Natural killer cell (primary cell): ENCODE results near the gene FXN. TPM values are rescaled to one million over a fixed set of nuclear protein-coding genes. Genes with fewer than 3 reads are reported as not detected.
"Not testable (repeated sequence)": the region's sequence is repeated elsewhere in the genome, so short reads cannot be mapped to it uniquely, and the experiment has no call there.

Experiments used
- ATAC-seq, 3 donors: fragments of 150-1000 bp in 2 of 3; fragments of 200-7000 bp in 1 of 3; cut with Tn5 transposase; 1 replicate in 1 of 3; 2 replicates in 2 of 3; pipeline ENCODE4 v1.10.0; 2021; ENCODE audit warnings: mild to moderate bottlenecking in 2 of 3, moderate library complexity in 2 of 3
- DNase-seq, 2 donors: peaks; one replicate each; pipeline versions ENCODE4 v3.0.0 to v3.0.0-alpha.2; 2013 to 2021; ENCODE audit warnings: mixed read lengths in 1 of 2
- H3K27ac ChIP-seq: one replicate; pipeline ENCODE4 v1.5.1; 2013; ENCODE audit warnings: mild to moderate bottlenecking, low read length
- H3K27me3 ChIP-seq: one replicate; pipeline ENCODE4 v1.6.1; 2013; ENCODE audit warnings: low read length; ENCODE audit not compliant: control insufficient read depth, insufficient read depth
- H3K36me3 ChIP-seq: one replicate; pipeline ENCODE4 v1.6.1; 2013; ENCODE audit warnings: low read length; ENCODE audit not compliant: control insufficient read depth, insufficient read depth
- H3K4me1 ChIP-seq: one replicate; pipeline ENCODE4 v1.6.1; 2013; ENCODE audit warnings: low read length; ENCODE audit not compliant: control insufficient read depth, insufficient read depth
- H3K4me3 ChIP-seq: one replicate; pipeline ENCODE4 v1.5.1; 2013; ENCODE audit warnings: low read length
- H3K9me3 ChIP-seq: one replicate; pipeline ENCODE4 v1.6.1; 2013; ENCODE audit warnings: low read length; ENCODE audit not compliant: control insufficient read depth, insufficient read depth
- H3K27ac Mint-ChIP-seq, 2 donors: one replicate each; pipeline ENCODE4 v1.8.0; 2022; ENCODE audit warnings: mild to moderate bottlenecking in 2 of 2, mixed read lengths in 2 of 2, moderate library complexity in 1 of 2
- H3K27me3 Mint-ChIP-seq, 2 donors: one replicate each; pipeline ENCODE4 v1.8.0; 2022; ENCODE audit warnings: low read depth in 2 of 2, mixed read lengths in 2 of 2
- H3K36me3 Mint-ChIP-seq: one replicate; pipeline ENCODE4 v1.8.0; 2022; ENCODE audit warnings: mixed read lengths
- H3K4me1 Mint-ChIP-seq, 2 donors: one replicate each; pipeline ENCODE4 v1.8.0; 2022; ENCODE audit warnings: mixed read lengths in 2 of 2
- H3K4me3 Mint-ChIP-seq: one replicate; pipeline ENCODE4 v1.8.0; 2022; ENCODE audit warnings: mild to moderate bottlenecking, moderate library complexity, mixed read lengths
- H3K9me3 Mint-ChIP-seq, 2 donors: one replicate each; pipeline ENCODE4 v1.8.0; 2022; ENCODE audit warnings: mixed read lengths in 2 of 2
- CTCF ChIP-seq: fragments of 200-600 bp; IDR thresholded peaks from one replicate; pipeline ENCODE4 v1.8.0; 2022; ENCODE audit warnings: antibody characterized with exemption
- WGBS: methylation state at CpG from one replicate; pipeline ENCODE4 v1.1.7; 2013; ENCODE audit warnings: missing lambda C conversion rate; ENCODE audit not compliant: insufficient coverage; 5-methylcytosine and 5-hydroxymethylcytosine counted together
- intact Hi-C: fragments of 100-400 bp; cut with micrococcal nuclease; formaldehyde crosslinking; loops from one replicate; pipeline ENCODE4 v1.14.2; 2022
- total RNA-seq, 4 donors: library from RNA; stranded (reverse); fragments of 120-200 nt in 1 of 4; gene quantifications; one replicate each; pipeline versions ENCODE4 v1.2.3 to v1.2.4, GENCODE V29; 2013 to 2022

FXN gene
- total RNA-seq, 3 donors from 2014 or later (not counting 1 experiment from before 2014, with no cell fraction given), result 11.5 to 19.4 (median 18.9) TPM

GRCh38 chr9:69090946-69091345 is 55.4 kb downstream of the FXN start:
- intact Hi-C loops, result no loop called here

GRCh38 chr9:69093471-69094103 is 58.0 kb downstream of the FXN start:
- intact Hi-C loops, result no loop called here
- no peak for ATAC-seq
- Mint-ChIP-seq H3K4me1 (no peaks in the 10 kb centered on the region), H3K36me3 (no peaks in the 10 kb centered on the region), H3K27me3 (no peaks in the 10 kb centered on the region), H3K4me3 (no peak overlapping the region), H3K27ac (no peak overlapping the region), H3K9me3 (no peaks in the 10 kb centered on the region)
- H3K4me1 ChIP-seq, result no peaks in the 10 kb centered on the region
- no peaks in the 10 kb centered on the region for H3K36me3 ChIP-seq
- no peak overlapping the region for H3K27ac ChIP-seq
- no peak for DNase-seq
- H3K9me3 ChIP-seq, result no peaks in the 10 kb centered on the region
- H3K27me3 ChIP-seq, result no peaks in the 10 kb centered on the region
- WGBS, result 96% methylated on average over 6 of the region's 7 CpGs
- TF ChIP-seq CTCF, result no peak
- H3K4me3 ChIP-seq, result no peak overlapping the region

More at GRCh38 chr9:69090946-69091345, 55.4 kb downstream of the FXN start:
- Mint-ChIP-seq H3K4me3 (no peak overlapping the region), H3K27me3 (no peaks in the 10 kb centered on the region), H3K27ac (no peak overlapping the region), H3K9me3 (no peaks in the 10 kb centered on the region), H3K36me3 (no peaks in the 10 kb centered on the region), H3K4me1 (no peaks in the 10 kb centered on the region)
- no peak overlapping the region for H3K27ac ChIP-seq
- WGBS, result 98% methylated on average over 3 of the region's 3 CpGs
- TF ChIP-seq CTCF, result no peak
- H3K9me3 ChIP-seq, result no peaks in the 10 kb centered on the region
- H3K36me3 ChIP-seq, result no peaks in the 10 kb centered on the region
- no peak overlapping the region for H3K4me3 ChIP-seq
- H3K4me1 ChIP-seq, result no peaks in the 10 kb centered on the region
- no peak for ATAC-seq
- no peak for DNase-seq
- H3K27me3 ChIP-seq, result no peaks in the 10 kb centered on the region

- H3K9me3 Mint-ChIP-seq, H3K27ac ChIP-seq, H3K4me1 ChIP-seq, H3K36me3 Mint-ChIP-seq, DNase-seq, H3K27me3 ChIP-seq, H3K4me3 ChIP-seq, H3K27me3 Mint-ChIP-seq, H3K4me3 Mint-ChIP-seq, H3K36me3 ChIP-seq, H3K4me1 Mint-ChIP-seq, intact Hi-C loops, ATAC-seq, H3K27ac Mint-ChIP-seq, H3K9me3 ChIP-seq: not testable (repeated sequence)
- 97% methylated on average over 14 of the region's 14 CpGs for WGBS
Observed at GRCh38 chr9:69094361-69095135, 59.0 kb downstream of the FXN start.

- H3K4me3 ChIP-seq, result no peak overlapping the region
- no peak for ATAC-seq
- H3K4me1 Mint-ChIP-seq, result no peaks in the 10 kb centered on the region
- H3K27me3 Mint-ChIP-seq, result no peaks in the 10 kb centered on the region
- H3K4me1 ChIP-seq, result no peaks in the 10 kb centered on the region
- H3K27me3 ChIP-seq, result no peaks in the 10 kb centered on the region
- WGBS, result 92% methylated on average over 4 of the region's 4 CpGs
- H3K9me3 ChIP-seq, result no peaks in the 10 kb centered on the region
- H3K4me3 Mint-ChIP-seq, result no peak overlapping the region
- H3K9me3 Mint-ChIP-seq, result no peaks in the 10 kb centered on the region
- no peaks in the 10 kb centered on the region for H3K36me3 ChIP-seq
- no peak for DNase-seq
- no peaks in the 10 kb centered on the region for H3K36me3 Mint-ChIP-seq
- intact Hi-C loops, result no loop called here
- TF ChIP-seq CTCF, result no peak
- H3K27ac ChIP-seq, result no peak overlapping the region
- no peak overlapping the region for H3K27ac Mint-ChIP-seq
Observed at GRCh38 chr9:69097064-69097463, 61.5 kb downstream of the FXN start.
